Right lobe of liver (tissue), 4 donors: ENCODE data around the gene MALAT1.
A peak's percentile ranks its signal among the peaks of the same experiment; 100 is the strongest.

Experiments used
- CTCF ChIP-seq, 4 donors: fragments of 200-600 bp in 3 of 4; fragments of 450-650 bp in 1 of 4; IDR thresholded peaks; one replicate each; pipeline versions ENCODE4 v1.5.1 to v1.8.0; 2016 to 2022; ENCODE audit warnings: antibody characterized with exemption in 4 of 4, mild to moderate bottlenecking in 2 of 4
- POLR2A ChIP-seq: fragments of 450-650 bp; IDR thresholded peaks from one replicate; pipeline ENCODE4 v1.6.1; 2017; ENCODE audit warnings: antibody characterized with exemption, mild to moderate bottlenecking
- donor health status: DM: no; HTN: no; CAD: no.
- donor health status: DM: no; HTN: no; CAD: no.
- donor health status: DM: no; HTN: yes; CAD: no.

GRCh38 chr11:65477149-65477965, 21.5 kb upstream of the MALAT1 start:
- TF ChIP-seq CTCF (IDR thresholded peaks at IDR 0.05), result no peak
- peak; percentile 97 for TF ChIP-seq POLR2A
